H1 (cell line): Measurements from ENCODE around the gene UVSSA. TPM values are rescaled to one million over a fixed set of nuclear protein-coding genes. Genes with fewer than 3 reads are reported as not detected.

Experiments used
- CTCF ChIA-PET: fragments of 300-600 bp; sonication (Branson Sonifier 250); formaldehyde crosslinking; loops from one replicate; lab custom pipeline; 2021; ENCODE audit not compliant: partially characterized antibody; lab: Charles Lee
- POLR2A ChIA-PET: fragments of 300-600 bp; sonication (Branson Sonifier 250); formaldehyde crosslinking; loops from one replicate; lab custom pipeline; 2021; ENCODE audit warnings: inconsistent platforms; ENCODE audit not compliant: partially characterized antibody; lab: Charles Lee
- DNase-seq, 2 experiments: peaks; one replicate each; pipeline versions ENCODE4 v3.0.0 to v3.0.0-alpha.2; 2010 to 2022; ENCODE audit warnings: low spot score in 2 of 2, low read depth in 1 of 2, mixed read lengths in 1 of 2
- FAIRE-seq: peaks from 2 replicates; lab custom pipeline; 2011; peaks lifted over from hg19 to GRCh38; lab: Jason Lieb, UNC
- H2AFZ ChIP-seq: 2 replicates; pipeline ENCODE4 v1.8.1; 2012; ENCODE audit warnings: low read length, inconsistent platforms
- H2AK5ac ChIP-seq: 2 replicates; pipeline ENCODE4 v1.6.1; 2013; ENCODE audit warnings: low read depth, low read length
- H2BK120ac ChIP-seq: replicated peaks from 2 replicates; pipeline ENCODE3; 2013; ENCODE audit warnings: low read depth, low read length, inconsistent platforms
- H2BK12ac ChIP-seq: 2 replicates; pipeline ENCODE4 v1.6.1; 2013; ENCODE audit warnings: low read depth, low read length
- H2BK15ac ChIP-seq: 2 replicates; pipeline ENCODE4 v1.6.1; 2013; ENCODE audit warnings: low read length
- H2BK20ac ChIP-seq: 2 replicates; pipeline ENCODE4 v1.6.1; 2013; ENCODE audit warnings: low read length
- H2BK5ac ChIP-seq: 2 replicates; pipeline ENCODE4 v1.6.1; 2013; ENCODE audit warnings: low read depth, low read length
- H3K14ac ChIP-seq: 2 replicates; pipeline ENCODE4 v1.6.1; 2013; ENCODE audit warnings: inconsistent platforms; ENCODE audit not compliant: insufficient read length
- H3K18ac ChIP-seq: 2 replicates; pipeline ENCODE4 v1.6.1; 2013; ENCODE audit warnings: low read length; ENCODE audit errors: extremely low read depth
- H3K23ac ChIP-seq: 2 replicates; pipeline ENCODE4 v1.6.1; 2013; ENCODE audit warnings: inconsistent platforms; ENCODE audit not compliant: insufficient read length
- H3K23me2 ChIP-seq: 2 replicates; pipeline ENCODE4 v1.6.1; 2013; ENCODE audit warnings: low read depth, low read length
- H3K27ac ChIP-seq: 2 replicates; pipeline ENCODE4 v1.6.1; 2011; ENCODE audit warnings: low read depth, low read length, inconsistent platforms
- H3K27me3 ChIP-seq, 4 experiments: replicated peaks in 1 of 4; 1 replicate in 1 of 4; 2 replicates in 3 of 4; pipeline versions ENCODE4 v1.6.1 to v1.8.1; 2011 to 2013; ENCODE audit warnings: low read length in 3 of 4, mild to moderate bottlenecking in 3 of 4, inconsistent platforms in 2 of 4, mixed read lengths in 2 of 4, moderate library complexity in 1 of 4; ENCODE audit not compliant: control insufficient read depth in 3 of 4, insufficient read depth in 3 of 4; ENCODE audit errors: extremely low read depth in 1 of 4
- H3K36me3 ChIP-seq, 4 experiments: 2 replicates each; pipeline versions ENCODE4 v1.6.1 to v1.8.1; 2011 to 2013; ENCODE audit warnings: mild to moderate bottlenecking in 4 of 4, low read length in 3 of 4, moderate library complexity in 2 of 4, control low read depth in 1 of 4, inconsistent platforms in 1 of 4; ENCODE audit not compliant: insufficient read depth in 4 of 4, control insufficient read depth in 2 of 4
- H3K4ac ChIP-seq: replicated peaks from 2 replicates; pipeline ENCODE3; 2013; ENCODE audit warnings: low read length, low read depth, mixed read lengths, inconsistent platforms; ENCODE audit not compliant: insufficient read length
- H3K4me1 ChIP-seq, 4 experiments: replicated peaks in 1 of 4; 1 replicate in 1 of 4; 2 replicates in 3 of 4; pipeline versions ENCODE4 v1.6.1 to v1.8.1; 2011 to 2013; ENCODE audit warnings: low read length in 3 of 4, inconsistent platforms in 2 of 4, mixed read lengths in 1 of 4; ENCODE audit not compliant: insufficient read depth in 4 of 4, control insufficient read depth in 3 of 4
- H3K4me2 ChIP-seq, 2 experiments: 2 replicates each; pipeline versions ENCODE4 v1.6.1 to v1.8.1; 2011 to 2013; ENCODE audit warnings: low read depth in 2 of 2, low read length in 2 of 2, control low read depth in 1 of 2, inconsistent platforms in 1 of 2, mild to moderate bottlenecking in 1 of 2; ENCODE audit not compliant: insufficient read depth in 1 of 2
- H3K4me3 ChIP-seq, 4 experiments: fragments of 200-600, 300-600 bp in 1 of 4; sonication (generic), shearing (Covaris generic), sonication (Bioruptor Twin) in 1 of 4; 2 replicates each; pipeline versions ENCODE4 v1.5.1 to v1.8.1; 2011 to 2016; ENCODE audit warnings: low read length in 4 of 4, low read depth in 3 of 4, control low read depth in 2 of 4, inconsistent platforms in 2 of 4, mild to moderate bottlenecking in 2 of 4, mixed read lengths in 1 of 4, moderate library complexity in 1 of 4; ENCODE audit not compliant: insufficient read depth in 2 of 4; ENCODE audit errors: extremely low read depth in 1 of 4
- H3K56ac ChIP-seq: replicated peaks from 2 replicates; pipeline ENCODE3; 2013; ENCODE audit warnings: low read depth, mild to moderate bottlenecking, mixed read lengths, low read length, inconsistent platforms; ENCODE audit not compliant: insufficient read length
- H3K79me1 ChIP-seq: 2 replicates; pipeline ENCODE4 v1.6.1; 2013; ENCODE audit warnings: low read depth, low read length, control low read depth
- H3K79me2 ChIP-seq, 2 experiments: 2 replicates each; pipeline versions ENCODE4 v1.6.1 to v1.8.1; 2012 to 2013; ENCODE audit warnings: low read length in 2 of 2, mild to moderate bottlenecking in 2 of 2, inconsistent platforms in 1 of 2; ENCODE audit not compliant: insufficient read depth in 2 of 2, control insufficient read depth in 1 of 2
- H3K9ac ChIP-seq, 4 experiments: replicated peaks in 1 of 4; 1 replicate in 1 of 4; 2 replicates in 3 of 4; pipeline versions ENCODE4 v1.6.1 to v1.8.1; 2011 to 2013; ENCODE audit warnings: low read depth in 3 of 4, low read length in 3 of 4, control low read depth in 2 of 4, mild to moderate bottlenecking in 2 of 4, moderate library complexity in 2 of 4, inconsistent platforms in 1 of 4; ENCODE audit errors: extremely low read depth in 1 of 4
- H3K9me3 ChIP-seq, 2 experiments: 2 replicates each; pipeline versions ENCODE4 v1.6.1 to v1.8.1; 2012 to 2013; ENCODE audit warnings: mild to moderate bottlenecking in 2 of 2, moderate library complexity in 2 of 2, control low read depth in 1 of 2, inconsistent platforms in 1 of 2, low read depth in 1 of 2, low read length in 1 of 2, mixed read lengths in 1 of 2; ENCODE audit not compliant: insufficient read depth in 2 of 2
- H4K20me1 ChIP-seq, 2 experiments: replicated peaks in 1 of 2; 2 replicates each; pipeline versions ENCODE3 to v1.8.1; 2011 to 2013; ENCODE audit warnings: inconsistent platforms in 2 of 2, low read length in 2 of 2, mild to moderate bottlenecking in 1 of 2; ENCODE audit not compliant: insufficient read depth in 2 of 2, control insufficient read depth in 1 of 2
- H4K5ac ChIP-seq: 2 replicates; pipeline ENCODE4 v1.6.1; 2013; ENCODE audit warnings: low read length, low read depth, mixed read lengths, inconsistent platforms; ENCODE audit not compliant: insufficient read length
- H4K8ac ChIP-seq: 2 replicates; pipeline ENCODE4 v1.8.0; 2013; ENCODE audit warnings: mild to moderate bottlenecking, moderate library complexity, low read length, inconsistent platforms; ENCODE audit not compliant: insufficient read depth; ENCODE audit errors: extremely low read depth
- H4K91ac ChIP-seq: replicated peaks from 2 replicates; pipeline ENCODE3; 2013; ENCODE audit warnings: low read length, mixed read lengths, inconsistent platforms; ENCODE audit not compliant: insufficient read length
- ASH2L ChIP-seq: fragments of 200-600, 300-600 bp; sonication (generic); IDR thresholded peaks from one replicate; pipeline ENCODE4 v1.7.1; 2017; ENCODE audit warnings: low read length
- BACH1 ChIP-seq: IDR thresholded peaks from 2 replicates; pipeline ENCODE4 v1.6.1; 2012; ENCODE audit warnings: low read length, improper control_type of control experiment
- CBX8 ChIP-seq: fragments of 300-800, 300-1000 bp; sonication (generic); IDR thresholded peaks from 2 replicates; pipeline ENCODE4 v1.7.1; 2016; ENCODE audit warnings: low read depth, low read length, borderline replicate concordance
- CEBPB ChIP-seq: IDR thresholded peaks from 2 replicates; pipeline ENCODE4 v1.6.1; 2012; ENCODE audit warnings: low read depth, low read length
- EGR1 ChIP-seq: IDR thresholded peaks from 2 replicates; pipeline ENCODE4 v1.6.1; 2011; ENCODE audit warnings: low read depth, low read length, borderline replicate concordance
- PHF8 ChIP-seq: fragments of 200-600 bp; sonication (generic); conservative IDR thresholded peaks from 2 replicates; pipeline ENCODE4 v1.7.1; 2012; ENCODE audit warnings: low read depth, mild to moderate bottlenecking, inconsistent platforms, low read length, moderate library complexity
- RNF2 ChIP-seq: fragments of 200-900, 300-1000 bp; sonication (generic); IDR thresholded peaks from 2 replicates; pipeline ENCODE4 v1.7.1; 2016; ENCODE audit warnings: borderline replicate concordance, low read depth, mild to moderate bottlenecking, antibody characterized with exemption, low read length; ENCODE audit not compliant: poor library complexity, severe bottlenecking; ENCODE audit errors: missing control alignments
- SP2 ChIP-seq: IDR thresholded peaks from 2 replicates; pipeline ENCODE4 v1.6.1; 2012; ENCODE audit warnings: mild to moderate bottlenecking, low read length, inconsistent platforms
- SUZ12 ChIP-seq: fragments of 200-600 bp; sonication (generic); IDR thresholded peaks from 2 replicates; pipeline ENCODE4 v1.6.1; 2012; ENCODE audit warnings: mild to moderate bottlenecking, inconsistent platforms, low read length, moderate library complexity, mixed read lengths
- TBP ChIP-seq: IDR thresholded peaks from 2 replicates; pipeline ENCODE4 v1.6.1; 2011; ENCODE audit warnings: low read depth, low read length, improper control_type of control experiment
- YY1 ChIP-seq: IDR thresholded peaks from 2 replicates; pipeline ENCODE4 v1.6.1; 2011; ENCODE audit warnings: low read depth, mild to moderate bottlenecking, low read length
- WGBS, 2 experiments: shearing (Covaris generic) in 1 of 2; methylation state at CpG; one replicate each; pipeline versions ENCODE4 v1.1.6 to v1.1.7; 2013 to 2015; ENCODE audit warnings: low lambda C conversion rate in 2 of 2, mixed read lengths in 2 of 2, inconsistent platforms in 1 of 2, low coverage in 1 of 2, missing lambda C conversion rate in 1 of 2; ENCODE audit not compliant: insufficient replicate concordance in 2 of 2, insufficient coverage in 1 of 2, insufficient read length in 1 of 2; ENCODE audit errors: extremely low coverage in 1 of 2, missing lambda C conversion rate in 1 of 2; 5-methylcytosine and 5-hydroxymethylcytosine counted together
- polyA plus RNA-seq, 7 experiments: library from polyadenylated mRNA; depleted of rRNA in 3 of 7; stranded (reverse) in 5 of 7; unstranded in 2 of 7; fragments of >200 nt in 5 of 7; fragments of 200-250 nt in 2 of 7; gene quantifications; 1 replicate in 5 of 7; 2 replicates in 1 of 7; 4 replicates in 1 of 7; pipeline versions ENCODE4 v1.2.1 to v1.2.3, GENCODE V29; 2011 to 2013; ENCODE audit warnings: missing spikeins in 2 of 7, mixed read lengths in 2 of 7
- total RNA-seq: library from RNA; stranded (reverse); fragmentation: NEBNext Ultra II Directional; extraction: Animal tissue kit (Norgen Biotek cat#: 25700); gene quantifications from 2 replicates; pipeline ENCODE4 v1.2.1, GENCODE V29; 2021
- TF ChIP-seq, protein P1 (sequence below): IDR thresholded peaks from 2 replicates; pipeline ENCODE4 v1.6.1; 2012; ENCODE audit warnings: inconsistent platforms

The UVSSA gene
- total and polyA plus RNA-seq, 2 of the 8 experiments (the other 6 are each of a cell fraction or from before 2014, with no cell fraction given), result 14.5 to 19.4 TPM

DNA sequence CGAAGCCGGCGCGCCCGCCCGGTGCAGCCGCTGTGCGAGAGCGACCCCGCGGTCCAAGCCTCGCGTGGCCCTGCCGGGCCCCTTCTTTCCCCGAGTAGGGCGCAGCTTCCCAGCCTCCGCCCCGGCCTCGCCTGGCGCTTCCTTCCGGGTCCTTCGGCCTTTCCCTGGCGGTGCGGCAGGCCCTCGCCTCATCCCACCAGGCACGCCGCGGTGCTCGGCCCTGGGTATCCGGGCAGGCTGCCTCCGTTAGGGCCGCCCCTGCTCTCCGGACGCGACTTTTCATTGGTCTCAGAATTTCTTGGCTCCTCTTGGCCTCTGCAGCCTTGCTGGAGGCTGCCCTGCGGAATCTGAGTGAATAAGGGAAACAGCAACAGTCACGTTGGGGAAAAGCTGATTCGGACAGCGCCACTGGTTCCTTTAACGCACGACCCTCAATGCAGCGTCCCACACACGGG is 429 bp downstream of the UVSSA start:
- Histone ChIP-seq H3K23me2 (peaks cover 10% of the 10 kb centered on the region), H2AK5ac (no peak overlapping the region), H2AFZ (0 out of 2 replicates have a peak overlapping the region, but pooled peaks have one; percentile 17), H3K18ac (peak overlapping the region; percentile 66; the same call in 1 of the 2 replicates), H3K56ac (peak overlapping the region; percentile 62), H3K27me3 (no peaks in the 10 kb centered on the region), H3K4me1 (peaks cover 0 to 6% (median 2%) of the 10 kb centered on the region in 4 experiments; a peak in 3 of 7 replicates), H2BK5ac (peak overlapping the region; percentile 61; the same call in 1 of the 2 replicates), H3K79me2 (peaks cover 0 to 9% of the 10 kb centered on the region in 2 experiments; a peak in 2 of 4 replicates), H3K27ac (peak overlapping the region; percentile 60; the same call in 1 of the 2 replicates), H3K4ac (no peak overlapping the region), H2BK120ac (no peak overlapping the region), H2BK20ac (no peak overlapping the region), H2BK12ac (no peak overlapping the region), H3K79me1 (peaks cover 2% of the 10 kb centered on the region; the same call in 1 of the 2 replicates), H4K5ac (peak overlapping the region; percentile 21), H4K8ac (peak overlapping the region; percentile 73), H3K4me3 (peak overlapping the region; percentile 76 to 91 (median 80)), H4K91ac (peak overlapping the region; percentile 8), H4K20me1 (peaks cover 0 to 4% of the 10 kb centered on the region in 2 experiments), H3K9me3 (no peaks in the 10 kb centered on the region), H3K36me3 (peaks cover 0 to 7% (median 3%) of the 10 kb centered on the region in 4 experiments; a peak in 3 of 8 replicates), H3K9ac (peak overlapping the region; percentile 55 to 85 (median 70)), H2BK15ac (no peak overlapping the region), H3K4me2 (peak overlapping the region; percentile 80 to 93), H3K14ac (no peak overlapping the region), H3K23ac (no peak overlapping the region)
- DNase-seq (peak in 1 of 2 experiments; percentile 74), FAIRE-seq (no peak)
- 3% methylated on average over 21 of the region's 43 CpGs; no CpG with 5 or more reads in 1 of the 2 experiments for WGBS, 2 experiments
- CTCF ChIA-PET, result interaction anchor here (0.6 to 1.8 kb wide), 6 partner anchors 9 to 1336 kb away, joined by 3 to 6 read pairs (median 4); no protein-coding TSS in a partner anchor
- POLR2A ChIA-PET, result interaction anchor here (1.2 to 5.7 kb wide), 10 partner anchors 9 to 98 kb away, joined by 3 to 49 read pairs (median 4); partner anchors contain the start of genes CTBP1 and MAEA
- no peak for TF ChIP-seq SUZ12
- TF ChIP-seq BACH1, result no peak
- TF ChIP-seq PHF8, result peak; percentile 7
- TF ChIP-seq EGR1, result no peak
- no peak for TF ChIP-seq RNF2
- TF ChIP-seq ASH2L, result no peak
- TF ChIP-seq YY1, result no peak
- TF ChIP-seq, protein P1, sequence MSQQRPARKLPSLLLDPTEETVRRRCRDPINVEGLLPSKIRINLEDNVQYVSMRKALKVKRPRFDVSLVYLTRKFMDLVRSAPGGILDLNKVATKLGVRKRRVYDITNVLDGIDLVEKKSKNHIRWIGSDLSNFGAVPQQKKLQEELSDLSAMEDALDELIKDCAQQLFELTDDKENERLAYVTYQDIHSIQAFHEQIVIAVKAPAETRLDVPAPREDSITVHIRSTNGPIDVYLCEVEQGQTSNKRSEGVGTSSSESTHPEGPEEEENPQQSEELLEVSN, result 0 out of 2 replicates have a peak, but pooled peaks have one; percentile 26
- no peak for TF ChIP-seq CBX8
- TF ChIP-seq TBP, result peak; percentile 30; the same call in 1 of the 2 replicates
- TF ChIP-seq CEBPB, result no peak
- no peak for TF ChIP-seq SP2
